ENCODE results near the gene WDR47.

The WDR47 gene

GRCh38 chr1:108955111-108955510 lies 86.8 kb downstream of the WDR47 start:
- no peak overlapping the region for H3K4me3 ChIP-seq (ENCODE audit: low read depth, low read length)
- H3K36me3 ChIP-seq = peaks cover 14% of the 10 kb centered on the region
- no peaks in the 10 kb centered on the region; the same call in 1 of the 2 replicates for H3K9me3 ChIP-seq
- no peak for TF ChIP-seq CTCF (IDR thresholded peaks at IDR 0.05; ENCODE audit: low read depth, low read length)
- no peak for DNase-seq
- no peaks in the 10 kb centered on the region for H3K27me3 ChIP-seq
- H3K4me1 ChIP-seq = no peaks in the 10 kb centered on the region

GRCh38 chr1:108953452-108953851 lies 88.5 kb downstream of the WDR47 start:
- Histone ChIP-seq H3K9me3 (no peaks in the 10 kb centered on the region; the same call in 1 of the 2 replicates), H3K4me1 (no peaks in the 10 kb centered on the region), H3K4me3 (ENCODE audit: low read depth, low read length) (no peak overlapping the region), H3K27me3 (no peaks in the 10 kb centered on the region), H3K36me3 (peaks cover 8% of the 10 kb centered on the region; the same call in 1 of the 2 replicates)
- no peak for TF ChIP-seq CTCF (IDR thresholded peaks at IDR 0.05; ENCODE audit: low read depth, low read length)
- no peak for DNase-seq

GRCh38 chr1:108951242-108951641 lies 90.7 kb downstream of the WDR47 start:
- no peaks in the 10 kb centered on the region; the same call in 1 of the 2 replicates for H3K9me3 ChIP-seq
- no peaks in the 10 kb centered on the region for H3K4me1 ChIP-seq
- no peak for DNase-seq
- no peak overlapping the region for H3K4me3 ChIP-seq (ENCODE audit: low read depth, low read length)
- no peaks in the 10 kb centered on the region for H3K27me3 ChIP-seq
- no peak for TF ChIP-seq CTCF (IDR thresholded peaks at IDR 0.05; ENCODE audit: low read depth, low read length)
- H3K36me3 ChIP-seq = peaks cover 12% of the 10 kb centered on the region

- peaks cover 9% of the 10 kb centered on the region for H3K36me3 ChIP-seq
- H3K27me3 ChIP-seq = no peaks in the 10 kb centered on the region
- no peak for TF ChIP-seq CTCF (IDR thresholded peaks at IDR 0.05; ENCODE audit: low read depth, low read length)
- no peaks in the 10 kb centered on the region; the same call in 1 of the 2 replicates for H3K9me3 ChIP-seq
- no peak overlapping the region for H3K4me3 ChIP-seq (ENCODE audit: low read depth, low read length)
- DNase-seq = no peak
- no peaks in the 10 kb centered on the region for H3K4me1 ChIP-seq
These were observed 92.9 kb downstream of the WDR47 start for GRCh38 chr1:108949044-108949443.

DNA sequence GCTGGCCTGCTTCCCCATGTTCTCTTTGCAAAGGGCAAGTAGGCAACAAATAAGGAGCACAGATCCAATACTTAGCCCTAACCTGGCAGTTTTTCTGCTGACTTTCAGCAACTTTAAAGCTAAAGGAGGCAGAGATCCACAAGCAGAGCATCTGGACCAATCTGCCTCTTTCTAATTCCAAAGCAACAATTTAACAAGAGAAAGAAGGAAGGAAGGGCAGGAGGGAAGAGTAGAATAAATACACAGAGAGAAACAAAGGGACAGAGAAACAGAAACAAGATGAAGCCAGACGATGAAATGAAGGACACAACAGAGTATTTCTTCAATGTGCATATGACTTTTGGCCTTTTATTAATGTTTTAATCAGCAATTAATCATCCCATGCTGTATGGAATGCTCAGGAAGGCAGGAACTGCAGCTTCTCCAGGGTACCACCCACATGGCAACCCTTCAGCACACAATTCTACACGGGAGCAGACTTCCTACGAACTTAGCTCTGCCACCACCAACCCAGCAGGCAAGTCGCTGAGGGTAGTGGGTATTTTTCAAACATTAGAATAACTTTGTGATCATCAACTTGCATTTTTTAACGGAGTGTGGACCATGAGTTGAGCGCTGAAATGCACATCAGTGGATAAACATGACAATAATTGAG lies 93.9 kb downstream of the WDR47 start:
- Histone ChIP-seq H3K27me3 (no peaks in the 10 kb centered on the region), H3K4me3 (ENCODE audit: low read depth, low read length) (no peak overlapping the region), H3K36me3 (peaks cover 18% of the 10 kb centered on the region), H3K9me3 (no peaks in the 10 kb centered on the region), H3K4me1 (no peaks in the 10 kb centered on the region)
- no peak for TF ChIP-seq CTCF (IDR thresholded peaks at IDR 0.05; ENCODE audit: low read depth, low read length)
- no peak for DNase-seq

DNA sequence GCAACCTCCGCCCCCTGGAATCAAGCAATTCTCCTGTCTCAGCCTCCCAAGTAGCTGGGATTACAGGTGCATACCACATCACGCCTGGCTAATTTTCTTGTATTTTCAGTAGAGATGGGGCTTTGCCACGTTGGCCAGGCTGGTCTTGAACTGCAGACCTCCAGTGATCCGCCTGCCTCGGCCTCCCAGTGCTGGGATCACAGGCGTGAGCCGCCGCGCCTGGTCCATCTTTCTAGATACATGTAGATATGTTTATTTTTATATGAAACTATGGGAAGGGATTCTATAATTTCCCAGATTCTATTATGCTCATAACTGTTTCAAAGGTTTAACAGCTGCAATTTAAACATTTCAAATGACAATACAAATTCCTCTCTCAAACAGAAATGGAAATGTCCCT lies 105.7 kb downstream of the WDR47 start:
- Histone ChIP-seq H3K27me3 (no peaks in the 10 kb centered on the region), H3K4me3 (ENCODE audit: low read depth, low read length) (no peak overlapping the region), H3K4me1 (no peaks in the 10 kb centered on the region), H3K36me3 (peaks cover 53% of the 10 kb centered on the region), H3K9me3 (no peaks in the 10 kb centered on the region)
- no peak for TF ChIP-seq CTCF (IDR thresholded peaks at IDR 0.05; ENCODE audit: low read depth, low read length)
- no peak for DNase-seq
